Mucosa of rectum (tissue), 2 donors: ENCODE data around the gene PRKAR2B.
"Not testable (repeated sequence)": the region's sequence is repeated elsewhere in the genome, so short reads cannot be mapped to it uniquely, and the experiment has no call there.

Experiments used
- H3K27ac ChIP-seq, 2 donors: one replicate each; pipeline ENCODE4 v1.7.0; 2013; ENCODE audit warnings: inconsistent platforms in 2 of 2, low read depth in 2 of 2, low read length in 2 of 2
- H3K27me3 ChIP-seq, 2 donors: one replicate each; pipeline ENCODE4 v1.7.0; 2013; ENCODE audit warnings: low read length in 2 of 2; ENCODE audit not compliant: control insufficient read depth in 2 of 2, insufficient read depth in 2 of 2
- H3K36me3 ChIP-seq, 2 donors: one replicate each; pipeline ENCODE4 v1.7.0; 2013; ENCODE audit warnings: low read length in 2 of 2; ENCODE audit not compliant: control insufficient read depth in 2 of 2, insufficient read depth in 2 of 2
- H3K4me1 ChIP-seq, 2 donors: one replicate each; pipeline ENCODE4 v1.7.0; 2013; ENCODE audit warnings: low read length in 2 of 2, mild to moderate bottlenecking in 1 of 2; ENCODE audit not compliant: control insufficient read depth in 2 of 2, insufficient read depth in 2 of 2
- H3K4me3 ChIP-seq, 2 donors: one replicate each; pipeline ENCODE4 v1.7.0; 2013; ENCODE audit warnings: low read length in 2 of 2
- H3K9ac ChIP-seq, 2 donors: one replicate each; pipeline ENCODE4 v1.7.0; 2013; ENCODE audit warnings: low read length in 2 of 2, low read depth in 1 of 2, mild to moderate bottlenecking in 1 of 2
- H3K9me3 ChIP-seq, 2 donors: one replicate each; pipeline ENCODE4 v1.7.0; 2013; ENCODE audit warnings: low read length in 2 of 2; ENCODE audit not compliant: control insufficient read depth in 2 of 2
- donor health status: healthy.
- donor health status: Normal muscosa, but diverticular disease.

PRKAR2B gene

GRCh38 chr7:107039199-107039900, 5.2 kb upstream of the PRKAR2B start:
- Histone ChIP-seq H3K27me3 (no peaks in the 10 kb centered on the region), H3K4me1 (peaks cover 0 to 2% of the 10 kb centered on the region in 2 donors), H3K27ac (no peak overlapping the region), H3K36me3 (no peaks in the 10 kb centered on the region), H3K4me3 (no peak overlapping the region), H3K9me3 (no peaks in the 10 kb centered on the region), H3K9ac (no peak overlapping the region)

GRCh38 chr7:107041097-107041496, 3.4 kb upstream of the PRKAR2B start:
- H3K27ac ChIP-seq = no peak overlapping the region
- H3K27me3 ChIP-seq = peaks cover 0 to 2% of the 10 kb centered on the region in 2 donors
- H3K4me1 ChIP-seq = peaks cover 10 to 12% of the 10 kb centered on the region in 2 donors
- H3K9ac ChIP-seq = no peak overlapping the region
- no peak overlapping the region for H3K4me3 ChIP-seq
- H3K36me3 ChIP-seq = no peaks in the 10 kb centered on the region
- H3K9me3 ChIP-seq = no peaks in the 10 kb centered on the region

- not testable (repeated sequence) for H3K4me3 ChIP-seq, H3K27me3 ChIP-seq, H3K9me3 ChIP-seq, H3K36me3 ChIP-seq, H3K9ac ChIP-seq, H3K27ac ChIP-seq
- peaks cover 11 to 12% of the 10 kb centered on the region in 2 donors for H3K4me1 ChIP-seq
Measured at GRCh38 chr7:107041764-107042163, 2.7 kb upstream of the PRKAR2B start.

- H3K27me3 ChIP-seq, H3K9me3 ChIP-seq, H3K4me3 ChIP-seq, H3K36me3 ChIP-seq, H3K27ac ChIP-seq, H3K9ac ChIP-seq: not testable (repeated sequence)
- peaks cover 11 to 12% of the 10 kb centered on the region in 2 donors for H3K4me1 ChIP-seq
Measured at GRCh38 chr7:107042326-107042910, 2.1 kb upstream of the PRKAR2B start.

- Histone ChIP-seq H3K27ac (no peak overlapping the region), H3K27me3 (peaks cover 0 to 2% of the 10 kb centered on the region in 2 donors), H3K4me3 (no peak overlapping the region), H3K9ac (no peak overlapping the region), H3K4me1 (peaks cover 11 to 12% of the 10 kb centered on the region in 2 donors), H3K9me3 (no peaks in the 10 kb centered on the region), H3K36me3 (no peaks in the 10 kb centered on the region)
Measured at GRCh38 chr7:107043491-107043890, 1.0 kb upstream of the PRKAR2B start.

- Histone ChIP-seq H3K9ac (peak overlapping the region; percentile 11 to 52), H3K36me3 (no peaks in the 10 kb centered on the region), H3K4me1 (peaks cover 11 to 12% of the 10 kb centered on the region in 2 donors), H3K27ac (peak overlapping the region; percentile 63 to 65), H3K27me3 (peaks cover 0 to 2% of the 10 kb centered on the region in 2 donors), H3K4me3 (peak overlapping the region; percentile 64 to 68), H3K9me3 (no peaks in the 10 kb centered on the region)
Measured at GRCh38 chr7:107043921-107044346, 571 bp upstream of the PRKAR2B start.

GRCh38 chr7:107045195-107045960, 873 bp downstream of the PRKAR2B start:
- H3K4me1 ChIP-seq = peaks cover 11 to 12% of the 10 kb centered on the region in 2 donors
- H3K27ac ChIP-seq = peak overlapping the region in 1 of 2 donors; percentile 9
- H3K36me3 ChIP-seq = no peaks in the 10 kb centered on the region
- H3K27me3 ChIP-seq = peaks cover 0 to 2% of the 10 kb centered on the region in 2 donors
- no peaks in the 10 kb centered on the region for H3K9me3 ChIP-seq
- peak overlapping the region; percentile 63 to 67 for H3K9ac ChIP-seq
- H3K4me3 ChIP-seq = peak overlapping the region; percentile 64 to 81

GRCh38 chr7:107045980-107046379, 1.5 kb downstream of the PRKAR2B start:
- Histone ChIP-seq H3K4me3 (peak overlapping the region; percentile 31 to 81), H3K9ac (no peak overlapping the region), H3K27ac (no peak overlapping the region)

GRCh38 chr7:107046491-107047259, 2.2 kb downstream of the PRKAR2B start:
- Histone ChIP-seq H3K9me3 (no peaks in the 10 kb centered on the region), H3K4me1 (peaks cover 11 to 12% of the 10 kb centered on the region in 2 donors), H3K27me3 (peaks cover 0 to 2% of the 10 kb centered on the region in 2 donors), H3K4me3 (no peak overlapping the region), H3K9ac (no peak overlapping the region), H3K36me3 (no peaks in the 10 kb centered on the region), H3K27ac (no peak overlapping the region)

More at GRCh38 chr7:107045980-107046379, 1.5 kb downstream of the PRKAR2B start:
- Histone ChIP-seq H3K36me3 (no peaks in the 10 kb centered on the region), H3K4me1 (peaks cover 11 to 12% of the 10 kb centered on the region in 2 donors), H3K27me3 (peaks cover 0 to 2% of the 10 kb centered on the region in 2 donors), H3K9me3 (no peaks in the 10 kb centered on the region)
